GM12878 (cell line): ENCODE measurements around the gene ENOX1. TPM values are rescaled to one million over a fixed set of nuclear protein-coding genes. Genes with fewer than 3 reads are reported as not detected.

Experiments
- ATAC-seq: fragments of 200-7000 bp; cut with Tn5 transposase; 3 replicates; pipeline ENCODE4 v1.9.1; 2020; ENCODE audit warnings: mild to moderate bottlenecking, moderate library complexity
- BruUV-seq: library from RNA; stranded (reverse); fragments of 400-500 nt; replicated peaks from 2 replicates; lab custom pipeline; 2021; lab: Mats Ljungman, UMichigan
- CTCF ChIA-PET: fragments of 300-600 bp; sonication (Branson Sonifier 250); formaldehyde crosslinking; extraction: SDS; loops from one replicate; lab custom pipeline; 2021; ENCODE audit warnings: inconsistent platforms; lab: Yijun Ruan, JAX
- POLR2A ChIA-PET: fragments of 350-600 bp; formaldehyde crosslinking; extraction: SDS; loops from one replicate; lab custom pipeline; 2021; ENCODE audit warnings: inconsistent platforms; lab: Charles Lee
- RAD21 ChIA-PET: fragments of 300-600 bp; sonication (Branson Sonifier 250); formaldehyde crosslinking; loops from one replicate; lab custom pipeline; 2023; ENCODE audit warnings: antibody characterized with exemption; ENCODE audit not compliant: unreplicated experiment; lab: Charles Lee
- SMC1A ChIA-PET: fragments of 300-600 bp; sonication (Branson Sonifier 250); formaldehyde crosslinking; loops from one replicate; lab custom pipeline; 2023; ENCODE audit not compliant: unreplicated experiment, uncharacterized antibody; lab: Charles Lee
- DNase-seq: peaks from one replicate; pipeline ENCODE4 v3.0.0-alpha.2; 2011; ENCODE audit warnings: low read depth, low spot score
- FAIRE-seq: peaks from 3 replicates; lab custom pipeline; 2011; peaks lifted over from hg19 to GRCh38; lab: Jason Lieb, UNC
- H2AFZ ChIP-seq: 2 replicates; pipeline ENCODE4 v1.6.0; 2011; ENCODE audit warnings: low read depth, low read length, control low read depth; ENCODE audit not compliant: control insufficient read depth
- H3K27ac ChIP-seq: 2 replicates; pipeline ENCODE4 v1.5.1; 2011; ENCODE audit warnings: control low read depth; ENCODE audit not compliant: control insufficient read depth, insufficient read depth
- H3K27me3 ChIP-seq, 2 experiments: replicated peaks in 1 of 2; 2 replicates each; pipeline versions ENCODE4 v1.6.0 to v1.6.1; 2011; ENCODE audit warnings: low read length in 1 of 2; ENCODE audit not compliant: control insufficient read depth in 2 of 2, insufficient read depth in 2 of 2
- H3K36me3 ChIP-seq, 2 experiments: 2 replicates each; pipeline ENCODE4 v1.5.1; 2011; ENCODE audit warnings: low read length in 1 of 2; ENCODE audit not compliant: control insufficient read depth in 2 of 2, insufficient read depth in 2 of 2
- H3K4me1 ChIP-seq: 2 replicates; pipeline ENCODE4 v1.6.1; 2011; ENCODE audit warnings: mild to moderate bottlenecking, low read length, moderate library complexity, mixed read lengths; ENCODE audit not compliant: control insufficient read depth, insufficient read depth
- H3K4me2 ChIP-seq: 2 replicates; pipeline ENCODE4 v1.6.0; 2011; ENCODE audit warnings: control low read depth; ENCODE audit not compliant: control insufficient read depth, insufficient read depth
- H3K4me3 ChIP-seq: fragments of 200-600 bp; sonication (generic); 2 replicates; pipeline ENCODE4 v1.5.1; 2016
- H3K79me2 ChIP-seq: 2 replicates; pipeline ENCODE4 v1.6.0; 2011; ENCODE audit warnings: low read length; ENCODE audit not compliant: control insufficient read depth, insufficient read depth
- H3K9ac ChIP-seq: 2 replicates; pipeline ENCODE4 v1.8.0; 2011; ENCODE audit warnings: low read length, control low read depth, mixed read lengths; ENCODE audit not compliant: control insufficient read depth, insufficient read depth
- H3K9me3 ChIP-seq: replicated peaks from 3 replicates; pipeline ENCODE4 v1.5.1; 2011; ENCODE audit warnings: mild to moderate bottlenecking, low read length; ENCODE audit not compliant: control insufficient read depth, insufficient read depth
- H4K20me1 ChIP-seq: 2 replicates; pipeline ENCODE4 v1.6.0; 2011; ENCODE audit not compliant: control insufficient read depth, insufficient read depth
- BACH1 ChIP-seq: fragments of 450-650 bp; IDR thresholded peaks from 2 replicates; pipeline ENCODE4 v1.6.1; 2017; ENCODE audit warnings: mild to moderate bottlenecking, borderline replicate concordance
- CREM ChIP-seq: IDR thresholded peaks from 2 replicates; pipeline ENCODE4 v1.6.1; 2014; ENCODE audit warnings: antibody characterized with exemption, low read depth
- EED ChIP-seq: sonication (generic); IDR thresholded peaks from 2 replicates; pipeline ENCODE4 v1.6.1; 2016; ENCODE audit warnings: antibody characterized with exemption, low read depth
- GATAD2B ChIP-seq: fragments of 450-650 bp; conservative IDR thresholded peaks from 2 replicates; pipeline ENCODE4 v1.6.1; 2017; ENCODE audit warnings: low read depth, mild to moderate bottlenecking, moderate library complexity
- HCFC1 ChIP-seq: fragments of 150-350 bp; IDR thresholded peaks from 2 replicates; pipeline ENCODE4 v1.6.1; 2014; ENCODE audit warnings: low read length
- MLLT1 ChIP-seq: fragments of 450-650 bp; IDR thresholded peaks from 2 replicates; pipeline ENCODE4 v1.6.1; 2016; ENCODE audit warnings: mild to moderate bottlenecking
- MTA2 ChIP-seq: fragments of 450-650 bp; IDR thresholded peaks from 2 replicates; pipeline ENCODE4 v1.6.1; 2016; ENCODE audit warnings: low read depth, mild to moderate bottlenecking, moderate library complexity
- PML ChIP-seq: IDR thresholded peaks from 2 replicates; pipeline ENCODE4 v1.6.1; 2012; ENCODE audit warnings: low read length, inconsistent platforms
- STAT3 ChIP-seq: IDR thresholded peaks from 2 replicates; pipeline ENCODE4 v1.6.1; 2011; ENCODE audit warnings: low read depth, low read length, improper control_type of control experiment
- WGBS: methylation state at CpG from one replicate; pipeline ENCODE4 v1.1.6; 2016; ENCODE audit warnings: low lambda C conversion rate; ENCODE audit not compliant: insufficient replicate concordance, insufficient coverage; ENCODE audit errors: missing lambda C conversion rate; 5-methylcytosine and 5-hydroxymethylcytosine counted together
- in situ Hi-C: fragments of 300-500 bp; cut with MboI; formaldehyde crosslinking; loops from 9 replicates; pipeline ENCODE4 v1.14.3; 2018; ENCODE audit warnings: mixed read lengths
- intact Hi-C: fragments of 100-400 bp; cut with micrococcal nuclease; formaldehyde crosslinking; loops from one replicate; pipeline ENCODE4 v1.14.2; 2022; ENCODE audit not compliant: unreplicated experiment
- polyA plus RNA-seq, 11 experiments: library from polyadenylated mRNA; depleted of rRNA in 4 of 11; unstranded in 6 of 11; stranded (reverse) in 5 of 11; fragments of >200 nt; fragmentation: Nextera tagmentation in 4 of 11; fragmentation: Illumina TruSeq in 1 of 11; extraction: Ambion mirVana in 4 of 11; extraction: Trizol in 1 of 11; gene quantifications; 1 replicate in 1 of 11; 2 replicates in 10 of 11; pipeline versions ENCODE4 v1.2.1 to v1.2.3, GENCODE V29; 2011 to 2016; ENCODE audit warnings: inconsistent platforms in 2 of 11, missing spikeins in 2 of 11, low read depth in 1 of 11
- total RNA-seq, 4 experiments: library from RNA; depleted of rRNA in 3 of 4; stranded (reverse); fragments of >200 nt in 3 of 4; fragmentation: Illumina TruSeq in 1 of 4; extraction: Trizol in 1 of 4; gene quantifications; 2 replicates each; pipeline versions ENCODE4 v1.2.1 to v1.2.3, GENCODE V29; 2013 to 2021
- TF ChIP-seq, protein P1 (sequence below): fragments of 450-650 bp; IDR thresholded peaks from 2 replicates; pipeline ENCODE4 v1.6.1; 2016; ENCODE audit warnings: mild to moderate bottlenecking, moderate library complexity, borderline replicate concordance

The ENOX1 gene
- total and polyA plus RNA-seq, 10 of the 15 experiments (the other 5 are each of a cell fraction or from before 2014, with no cell fraction given), result 0.11 to 0.26 (median 0.15) TPM

GRCh38 chr13:43475140-43475539 lies 311.6 kb downstream of the ENOX1 start (continued):
- TF ChIP-seq MLLT1, result no peak

DNA sequence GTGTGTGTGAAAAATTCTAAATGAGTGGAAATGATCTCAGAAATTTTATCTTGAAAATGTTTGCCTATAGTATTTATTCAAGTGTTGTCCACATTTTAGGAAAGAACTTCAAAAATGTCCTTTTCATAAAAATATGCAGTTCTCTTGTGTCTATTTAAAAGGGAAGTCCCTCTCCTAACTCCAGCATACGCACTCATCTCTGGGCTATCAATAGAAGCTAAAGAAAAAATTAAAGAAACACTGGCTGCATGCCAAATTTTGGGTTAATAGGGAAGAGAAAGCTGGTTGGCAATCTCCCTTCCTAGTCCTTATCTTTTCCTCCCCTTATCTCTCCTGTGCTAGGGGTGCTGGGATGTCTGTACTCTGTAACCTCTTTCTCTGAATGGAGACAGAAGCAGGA lies 313.3 kb downstream of the ENOX1 start:
- Histone ChIP-seq H3K9ac (no peak overlapping the region), H4K20me1 (no peaks in the 10 kb centered on the region), H3K79me2 (no peaks in the 10 kb centered on the region), H3K4me2 (no peak overlapping the region), H3K4me3 (no peak overlapping the region), H3K27me3 (no peaks in the 10 kb centered on the region), H3K4me1 (no peaks in the 10 kb centered on the region), H2AFZ (no peak overlapping the region), H3K36me3 (no peaks in the 10 kb centered on the region), H3K9me3 (no peaks in the 10 kb centered on the region), H3K27ac (no peak overlapping the region)
- ChIA-PET RAD21 (no interaction called here), CTCF (no interaction called here), SMC1A (no interaction called here), POLR2A (no interaction called here)
- 60% methylated on average over 1 of the region's 1 CpG for WGBS
- in situ Hi-C loops, result no loop called here
- ATAC-seq, result no peak
- TF ChIP-seq EED (no peak), BACH1 (no peak), PML (no peak), MTA2 (no peak), MLLT1 (no peak), STAT3 (no peak), GATAD2B (no peak), HCFC1 (no peak), CREM (no peak)
- TF ChIP-seq, protein P1, sequence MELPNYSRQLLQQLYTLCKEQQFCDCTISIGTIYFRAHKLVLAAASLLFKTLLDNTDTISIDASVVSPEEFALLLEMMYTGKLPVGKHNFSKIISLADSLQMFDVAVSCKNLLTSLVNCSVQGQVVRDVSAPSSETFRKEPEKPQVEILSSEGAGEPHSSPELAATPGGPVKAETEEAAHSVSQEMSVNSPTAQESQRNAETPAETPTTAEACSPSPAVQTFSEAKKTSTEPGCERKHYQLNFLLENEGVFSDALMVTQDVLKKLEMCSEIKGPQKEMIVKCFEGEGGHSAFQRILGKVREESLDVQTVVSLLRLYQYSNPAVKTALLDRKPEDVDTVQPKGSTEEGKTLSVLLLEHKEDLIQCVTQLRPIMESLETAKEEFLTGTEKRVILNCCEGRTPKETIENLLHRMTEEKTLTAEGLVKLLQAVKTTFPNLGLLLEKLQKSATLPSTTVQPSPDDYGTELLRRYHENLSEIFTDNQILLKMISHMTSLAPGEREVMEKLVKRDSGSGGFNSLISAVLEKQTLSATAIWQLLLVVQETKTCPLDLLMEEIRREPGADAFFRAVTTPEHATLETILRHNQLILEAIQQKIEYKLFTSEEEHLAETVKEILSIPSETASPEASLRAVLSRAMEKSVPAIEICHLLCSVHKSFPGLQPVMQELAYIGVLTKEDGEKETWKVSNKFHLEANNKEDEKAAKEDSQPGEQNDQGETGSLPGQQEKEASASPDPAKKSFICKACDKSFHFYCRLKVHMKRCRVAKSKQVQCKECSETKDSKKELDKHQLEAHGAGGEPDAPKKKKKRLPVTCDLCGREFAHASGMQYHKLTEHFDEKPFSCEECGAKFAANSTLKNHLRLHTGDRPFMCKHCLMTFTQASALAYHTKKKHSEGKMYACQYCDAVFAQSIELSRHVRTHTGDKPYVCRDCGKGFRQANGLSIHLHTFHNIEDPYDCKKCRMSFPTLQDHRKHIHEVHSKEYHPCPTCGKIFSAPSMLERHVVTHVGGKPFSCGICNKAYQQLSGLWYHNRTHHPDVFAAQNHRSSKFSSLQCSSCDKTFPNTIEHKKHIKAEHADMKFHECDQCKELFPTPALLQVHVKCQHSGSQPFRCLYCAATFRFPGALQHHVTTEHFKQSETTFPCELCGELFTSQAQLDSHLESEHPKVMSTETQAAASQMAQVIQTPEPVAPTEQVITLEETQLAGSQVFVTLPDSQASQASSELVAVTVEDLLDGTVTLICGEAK, result no peak
- BruUV-seq, result no TSS peak
- no peak for DNase-seq
- intact Hi-C loops, result no loop called here
- FAIRE-seq, result no peak
